Lung (tissue), 12 donors: Measurements from ENCODE around the gene GUCA2A. TPM values are rescaled to one million over a fixed set of nuclear protein-coding genes. Genes with fewer than 3 reads are reported as not detected.
A peak's percentile ranks its signal among the peaks of the same experiment; 100 is the strongest.

Experiments used
- ATAC-seq: fragments of 200-7000 bp; cut with Tn5 transposase; one replicate; pipeline ENCODE4 v1.9.1; 2020; ENCODE audit warnings: moderate number of reproducible peaks; ENCODE audit not compliant: insufficient read depth, low FRiP score
- DNase-seq, 3 donors: peaks; one replicate each; pipeline ENCODE4 v3.0.0-alpha.2; 2013 to 2017
- H3K27ac ChIP-seq, 2 donors: one replicate each; pipeline ENCODE4 v1.5.1; 2013; ENCODE audit warnings: mild to moderate bottlenecking in 2 of 2, moderate library complexity in 2 of 2, control low read depth in 1 of 2, inconsistent platforms in 1 of 2, low read depth in 1 of 2, low read length in 1 of 2
- H3K27me3 ChIP-seq, 3 donors: one replicate each; pipeline ENCODE4 v1.5.1; 2013; ENCODE audit warnings: low read length in 2 of 3; ENCODE audit not compliant: control insufficient read depth in 3 of 3, insufficient read depth in 3 of 3
- H3K36me3 ChIP-seq, 4 donors: one replicate each; pipeline ENCODE4 v1.5.1; 2013; ENCODE audit warnings: low read length in 4 of 4, mild to moderate bottlenecking in 1 of 4, moderate library complexity in 1 of 4; ENCODE audit not compliant: control insufficient read depth in 4 of 4, insufficient read depth in 4 of 4
- H3K4me1 ChIP-seq, 5 donors: one replicate each; pipeline ENCODE4 v1.5.1; 2013; ENCODE audit warnings: low read length in 5 of 5, mild to moderate bottlenecking in 2 of 5, moderate library complexity in 1 of 5; ENCODE audit not compliant: control insufficient read depth in 5 of 5, insufficient read depth in 5 of 5
- H3K4me3 ChIP-seq: one replicate; pipeline ENCODE4 v1.5.1; 2013; ENCODE audit warnings: mild to moderate bottlenecking, control low read depth, moderate library complexity
- H3K9ac ChIP-seq, 2 donors: one replicate each; pipeline ENCODE4 v1.5.1; 2013; ENCODE audit warnings: low read length in 2 of 2, control low read depth in 1 of 2; ENCODE audit not compliant: insufficient read depth in 1 of 2
- H3K9me3 ChIP-seq, 4 donors: one replicate each; pipeline ENCODE4 v1.5.1; 2013; ENCODE audit warnings: low read length in 3 of 4, mild to moderate bottlenecking in 1 of 4, moderate library complexity in 1 of 4; ENCODE audit not compliant: control insufficient read depth in 4 of 4, insufficient read depth in 3 of 4
- WGBS, 2 donors: extraction: QIAGEN DNeasy Blood & Tissue Kit; methylation state at CpG; one replicate each; pipeline ENCODE4 v1.1.7; 2013; 5-methylcytosine and 5-hydroxymethylcytosine counted together
- polyA plus RNA-seq, 2 donors: library from polyadenylated mRNA; stranded (reverse); fragments of 200-250 nt; gene quantifications; one replicate each; pipeline ENCODE4 v1.2.1, GENCODE V29; 2013
- total RNA-seq, 2 donors: library from RNA; depleted of rRNA in 1 of 2; stranded (reverse); fragments of >200 nt in 1 of 2; gene quantifications; one replicate each; pipeline ENCODE4 v1.2.1, GENCODE V29; 2014 to 2021
- TF ChIP-seq, protein P1 (sequence below): IDR thresholded peaks from 2 replicates; pipeline ENCODE4 v1.5.1; 2012; ENCODE audit warnings: mild to moderate bottlenecking; ENCODE audit errors: control extremely low read depth, extremely low read depth
- donor health status: control.
- donor health status: control.
- donor health status: Bipolar disorder and iron deficiency.
- donor health status: healthy.
- donor health status: DM: yes; HTN: yes; CAD: no.

Gene GUCA2A
- total and polyA plus RNA-seq, 4 donors = 0.28 to 0.29 TPM; not detected in 2

- DNase-seq (no peak), ATAC-seq (no peak)
Observed at GRCh38 chr1:42183957-42184268, 19.4 kb upstream of the GUCA2A start.

DNA sequence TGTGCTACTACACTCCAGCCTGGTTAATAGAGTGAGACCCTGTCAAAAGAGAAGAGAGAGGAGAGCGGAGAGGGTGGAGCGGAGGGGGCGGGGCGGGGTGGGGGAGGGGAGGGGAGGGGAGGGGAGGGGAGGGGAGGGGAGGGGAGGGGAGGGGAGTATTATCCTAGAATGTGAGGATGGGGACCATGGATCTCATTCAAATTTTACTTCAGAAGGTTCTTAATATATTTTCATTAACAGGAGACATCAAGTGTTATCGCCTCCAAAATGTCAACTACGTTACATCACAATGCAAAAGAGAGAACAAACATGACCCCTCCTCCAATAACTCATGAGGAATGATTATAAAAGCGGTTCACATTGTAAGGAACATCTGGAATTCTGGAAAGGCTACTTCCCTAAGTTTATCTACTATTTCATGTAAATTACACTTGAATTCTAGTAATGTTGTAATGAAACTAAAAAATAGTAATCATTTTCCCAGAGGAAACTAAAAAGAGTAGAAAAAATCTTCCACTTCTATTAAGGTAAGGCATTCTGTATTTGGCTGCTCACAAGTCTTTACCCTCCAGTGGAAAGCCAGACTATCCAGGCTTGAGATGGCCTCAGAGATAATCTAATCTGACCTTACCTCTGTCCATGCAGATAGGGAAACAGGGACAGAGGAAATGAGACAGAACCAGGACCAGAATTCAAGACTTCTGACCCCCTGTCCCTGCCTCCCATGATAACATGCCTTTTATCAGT, 18.8 kb upstream of the GUCA2A start:
- DNase-seq = peak in 2 of 3 donors; percentile 51 to 64
- Histone ChIP-seq H3K9ac (no peak overlapping the region), H3K27me3 (no peaks in the 10 kb centered on the region), H3K27ac (no peak overlapping the region), H3K36me3 (peaks cover 12 to 14% (median 13%) of the 10 kb centered on the region in 4 donors), H3K4me1 (peaks cover 2 to 34% (median 13%) of the 10 kb centered on the region in 5 donors), H3K9me3 (no peaks in the 10 kb centered on the region), H3K4me3 (no peak overlapping the region)
- 76 to 95% methylated on average over 3 of the region's 7 CpGs for WGBS, 2 donors
- TF ChIP-seq, protein P1, sequence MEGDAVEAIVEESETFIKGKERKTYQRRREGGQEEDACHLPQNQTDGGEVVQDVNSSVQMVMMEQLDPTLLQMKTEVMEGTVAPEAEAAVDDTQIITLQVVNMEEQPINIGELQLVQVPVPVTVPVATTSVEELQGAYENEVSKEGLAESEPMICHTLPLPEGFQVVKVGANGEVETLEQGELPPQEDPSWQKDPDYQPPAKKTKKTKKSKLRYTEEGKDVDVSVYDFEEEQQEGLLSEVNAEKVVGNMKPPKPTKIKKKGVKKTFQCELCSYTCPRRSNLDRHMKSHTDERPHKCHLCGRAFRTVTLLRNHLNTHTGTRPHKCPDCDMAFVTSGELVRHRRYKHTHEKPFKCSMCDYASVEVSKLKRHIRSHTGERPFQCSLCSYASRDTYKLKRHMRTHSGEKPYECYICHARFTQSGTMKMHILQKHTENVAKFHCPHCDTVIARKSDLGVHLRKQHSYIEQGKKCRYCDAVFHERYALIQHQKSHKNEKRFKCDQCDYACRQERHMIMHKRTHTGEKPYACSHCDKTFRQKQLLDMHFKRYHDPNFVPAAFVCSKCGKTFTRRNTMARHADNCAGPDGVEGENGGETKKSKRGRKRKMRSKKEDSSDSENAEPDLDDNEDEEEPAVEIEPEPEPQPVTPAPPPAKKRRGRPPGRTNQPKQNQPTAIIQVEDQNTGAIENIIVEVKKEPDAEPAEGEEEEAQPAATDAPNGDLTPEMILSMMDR = no peak
- ATAC-seq = no peak

More at GRCh38 chr1:42183957-42184268, 19.4 kb upstream of the GUCA2A start:
- H3K36me3 ChIP-seq = peaks cover 12 to 17% (median 14%) of the 10 kb centered on the region in 4 donors
- H3K27me3 ChIP-seq = no peaks in the 10 kb centered on the region
- H3K9ac ChIP-seq = no peak overlapping the region
- H3K4me3 ChIP-seq = no peak overlapping the region
- no peak overlapping the region for H3K27ac ChIP-seq
- H3K9me3 ChIP-seq = no peaks in the 10 kb centered on the region
- H3K4me1 ChIP-seq = peaks cover 2 to 29% (median 12%) of the 10 kb centered on the region in 5 donors
- 97 to 99% methylated on average over 6 of the region's 6 CpGs for WGBS, 2 donors
- TF ChIP-seq, protein P1 = no peak

DNA sequence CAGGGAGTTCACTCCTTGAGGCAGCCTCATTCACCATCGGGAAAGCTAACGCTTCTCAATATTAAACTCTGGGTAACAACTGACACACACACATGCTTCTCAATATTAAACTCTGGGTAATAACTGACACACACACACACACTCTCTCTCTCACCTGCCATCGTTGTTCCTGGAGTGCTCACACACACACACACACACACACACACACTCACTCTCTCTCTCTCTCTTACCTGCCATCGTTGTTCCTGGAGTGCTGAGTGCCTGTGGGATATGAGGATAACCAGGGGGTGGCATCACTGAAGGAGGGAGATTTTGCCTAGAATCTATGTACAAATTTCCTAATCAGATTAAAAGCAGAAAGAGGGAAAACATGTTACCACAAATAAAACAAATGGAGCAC, 17.1 kb upstream of the GUCA2A start:
- DNase-seq = no peak
- no peak overlapping the region for H3K4me3 ChIP-seq
- H3K4me1 ChIP-seq = peaks cover 2 to 51% (median 28%) of the 10 kb centered on the region in 5 donors
- H3K9me3 ChIP-seq = no peaks in the 10 kb centered on the region
- no peak overlapping the region for H3K9ac ChIP-seq
- no peak for ATAC-seq
- no peak overlapping the region for H3K27ac ChIP-seq
- no peaks in the 10 kb centered on the region for H3K27me3 ChIP-seq
- TF ChIP-seq, protein P1 = no peak
- H3K36me3 ChIP-seq = peaks cover 8 to 13% (median 12%) of the 10 kb centered on the region in 4 donors
- 77 to 87% methylated on average over 4 of the region's 4 CpGs for WGBS, 2 donors
